Measurements from ENCODE around the gene CAPZA1. TPM values are rescaled to one million over a fixed set of nuclear protein-coding genes. Genes with fewer than 3 reads are reported as not detected.
A peak's percentile ranks its signal among the peaks of the same experiment; 100 is the strongest.

Gene CAPZA1
- total and polyA plus RNA-seq, 10 donors = 105 to 354 (median 196) TPM

- 77 to 92% (median 90%) methylated on average over 4 of the region's 4 CpGs for WGBS, 5 donors
- H3K36me3 ChIP-seq = peaks cover 0 to 92% (median 41%) of the 10 kb centered on the region in 6 donors
- intact Hi-C loops (cut with DNase I; ENCODE audit: low total_unique reads) = no loop called here
These were observed 13.9 kb upstream of the CAPZA1 start for GRCh38 chr1:112605633-112606327.

DNA sequence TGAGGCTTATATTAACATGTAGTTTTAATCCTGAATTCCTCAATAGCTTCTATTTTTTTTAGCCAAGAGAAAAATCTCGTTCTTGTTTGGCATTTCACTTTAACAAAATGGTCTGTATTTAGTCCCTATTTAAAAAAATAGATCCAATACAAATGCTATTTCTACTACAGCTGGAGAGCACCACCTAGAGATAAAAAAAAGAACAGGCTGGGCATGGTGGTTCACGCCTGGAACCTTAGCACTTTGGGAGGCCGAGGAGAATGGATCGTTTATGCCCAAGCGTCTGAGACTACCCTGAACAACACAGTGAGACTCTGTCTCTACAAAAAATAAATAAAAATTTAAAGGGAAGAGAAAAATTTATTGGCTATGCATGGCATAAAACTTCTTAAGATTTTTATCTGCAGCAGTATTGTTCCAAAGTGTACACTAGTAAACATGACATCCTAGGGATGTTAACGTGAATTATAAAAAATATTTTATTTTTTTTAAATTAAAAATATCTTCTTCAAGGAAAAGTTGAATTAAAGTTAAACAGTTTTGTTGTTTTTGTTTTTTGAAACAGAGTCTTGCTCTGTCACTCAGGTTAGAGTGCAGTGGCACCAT lies 5.1 kb upstream of the CAPZA1 start:
- peaks cover 0 to 69% (median 22%) of the 10 kb centered on the region in 6 donors for H3K36me3 ChIP-seq
- H3K27me3 ChIP-seq (replicated peaks in 1 of 7) = no peaks in the 10 kb centered on the region
- peaks cover 0 to 56% (median 24%) of the 10 kb centered on the region in 6 donors for H3K4me1 ChIP-seq
- TF ChIP-seq POLR2AphosphoS5 (IDR thresholded peaks at IDR 0.05) (no peak), POLR2A (IDR thresholded peaks at IDR 0.05) (no peak)
- TF ChIP-seq, protein P1, sequence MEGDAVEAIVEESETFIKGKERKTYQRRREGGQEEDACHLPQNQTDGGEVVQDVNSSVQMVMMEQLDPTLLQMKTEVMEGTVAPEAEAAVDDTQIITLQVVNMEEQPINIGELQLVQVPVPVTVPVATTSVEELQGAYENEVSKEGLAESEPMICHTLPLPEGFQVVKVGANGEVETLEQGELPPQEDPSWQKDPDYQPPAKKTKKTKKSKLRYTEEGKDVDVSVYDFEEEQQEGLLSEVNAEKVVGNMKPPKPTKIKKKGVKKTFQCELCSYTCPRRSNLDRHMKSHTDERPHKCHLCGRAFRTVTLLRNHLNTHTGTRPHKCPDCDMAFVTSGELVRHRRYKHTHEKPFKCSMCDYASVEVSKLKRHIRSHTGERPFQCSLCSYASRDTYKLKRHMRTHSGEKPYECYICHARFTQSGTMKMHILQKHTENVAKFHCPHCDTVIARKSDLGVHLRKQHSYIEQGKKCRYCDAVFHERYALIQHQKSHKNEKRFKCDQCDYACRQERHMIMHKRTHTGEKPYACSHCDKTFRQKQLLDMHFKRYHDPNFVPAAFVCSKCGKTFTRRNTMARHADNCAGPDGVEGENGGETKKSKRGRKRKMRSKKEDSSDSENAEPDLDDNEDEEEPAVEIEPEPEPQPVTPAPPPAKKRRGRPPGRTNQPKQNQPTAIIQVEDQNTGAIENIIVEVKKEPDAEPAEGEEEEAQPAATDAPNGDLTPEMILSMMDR (IDR thresholded peaks at IDR 0.05 in 8 of 11, conservative IDR thresholded peaks at IDR 0.05 in 3 of 11) = peak in 7 of 11 experiments; percentile 26 to 61 (median 53)
- WGBS, 5 donors = 68 to 79% (median 74%) methylated on average over 6 of the region's 6 CpGs
- intact Hi-C loops (cut with DNase I; ENCODE audit: low total_unique reads) = loop anchor here (10.0 kb wide), 1 partner anchor 220 kb away; the partner anchor contains the start of gene CTTNBP2NL
- H3K9me3 ChIP-seq = no peaks in the 10 kb centered on the region
- no peak for DNase-seq
- H3K4me3 ChIP-seq = no peak overlapping the region
- no peak overlapping the region for H3K27ac ChIP-seq

More at GRCh38 chr1:112605633-112606327, 13.9 kb upstream of the CAPZA1 start:
- no peaks in the 10 kb centered on the region for H3K9me3 ChIP-seq
- no peak for DNase-seq
- H3K4me1 ChIP-seq = peaks cover 0 to 22% (median 3%) of the 10 kb centered on the region in 6 donors
- H3K4me3 ChIP-seq = no peak overlapping the region
- H3K27me3 ChIP-seq (replicated peaks in 1 of 7) = no peaks in the 10 kb centered on the region
- no peak overlapping the region for H3K27ac ChIP-seq
- no peak for TF ChIP-seq POLR2A (IDR thresholded peaks at IDR 0.05)
- no peak for TF ChIP-seq POLR2AphosphoS5 (IDR thresholded peaks at IDR 0.05)
- TF ChIP-seq, protein P1 (IDR thresholded peaks at IDR 0.05 in 8 of 11, conservative IDR thresholded peaks at IDR 0.05 in 3 of 11) = no peak

- H3K4me1 ChIP-seq = peaks cover 26 to 61% (median 47%) of the 10 kb centered on the region in 6 donors
- no peaks in the 10 kb centered on the region for H3K9me3 ChIP-seq
- peaks cover 0 to 37% (median 8%) of the 10 kb centered on the region in 6 donors for H3K36me3 ChIP-seq
- peak overlapping the region; percentile 96 to 100 (median 99) for H3K27ac ChIP-seq
- intact Hi-C loops (cut with DNase I; ENCODE audit: low total_unique reads) = loop anchor here (10.0 kb wide), 1 partner anchor 223 kb away; the partner anchor contains the start of gene CTTNBP2NL
- peak overlapping the region; percentile 72 to 92 (median 82) for H3K4me3 ChIP-seq
- H3K27me3 ChIP-seq (replicated peaks in 1 of 7) = no peaks in the 10 kb centered on the region
- 0 to 2% (median 1%) methylated on average over 12 of the region's 12 CpGs for WGBS, 5 donors
- peak in 1 of 3 donors; percentile 74 for TF ChIP-seq POLR2AphosphoS5 (IDR thresholded peaks at IDR 0.05)
- TF ChIP-seq, protein P1 (IDR thresholded peaks at IDR 0.05 in 8 of 11, conservative IDR thresholded peaks at IDR 0.05 in 3 of 11) = no peak
- peak in 1 of 3 donors; percentile 29 for TF ChIP-seq POLR2A (IDR thresholded peaks at IDR 0.05)
- DNase-seq = no peak
These were observed 1.4 kb upstream of the CAPZA1 start for GRCh38 chr1:112618114-112618720.
